Loucy (cell line): ENCODE data around the gene UBXN1.
"Not testable (repeated sequence)": the region's sequence is repeated elsewhere in the genome, so short reads cannot be mapped to it uniquely, and the experiment has no call there.

Experiments used
- H2AFZ ChIP-seq: fragments of 200-600 bp; sonication (generic); 2 replicates; pipeline ENCODE4 v1.6.0; 2016; ENCODE audit warnings: antibody characterized with exemption, mild to moderate bottlenecking, low read length, moderate library complexity
- H3F3A ChIP-seq: fragments of 200-600 bp; 2 replicates; pipeline ENCODE4 v1.6.0; 2016; ENCODE audit warnings: antibody characterized with exemption, low read depth, mild to moderate bottlenecking
- H3K27me3 ChIP-seq: fragments of 200-600 bp; sonication (generic); 2 replicates; pipeline ENCODE4 v1.6.1; 2014; ENCODE audit warnings: low read length, mild to moderate bottlenecking; ENCODE audit not compliant: insufficient read depth, poor library complexity, severe bottlenecking
- H3K36me3 ChIP-seq: fragments of 200-600 bp; sonication (generic); 2 replicates; pipeline ENCODE4 v1.6.1; 2016; ENCODE audit warnings: low read length; ENCODE audit not compliant: insufficient read depth
- H3K4me1 ChIP-seq: fragments of 200-600 bp; sonication (generic); 2 replicates; pipeline ENCODE4 v1.5.1; 2014; ENCODE audit warnings: low read length, mild to moderate bottlenecking; ENCODE audit not compliant: insufficient read depth, poor library complexity, severe bottlenecking
- H3K4me2 ChIP-seq: fragments of 200-600 bp; sonication (generic); 2 replicates; pipeline ENCODE4 v1.6.0; 2014; ENCODE audit warnings: antibody characterized with exemption, low read length, low read depth, mild to moderate bottlenecking; ENCODE audit not compliant: poor library complexity, severe bottlenecking
- H3K4me3 ChIP-seq: fragments of 200-600 bp; sonication (generic); 2 replicates; pipeline ENCODE4 v1.5.1; 2014; ENCODE audit warnings: low read length, mild to moderate bottlenecking, mixed read lengths; ENCODE audit not compliant: poor library complexity, severe bottlenecking
- H3K79me2 ChIP-seq: fragments of 200-600 bp; sonication (generic); 2 replicates; pipeline ENCODE4 v1.6.1; 2014; ENCODE audit warnings: low read length; ENCODE audit not compliant: insufficient read depth
- H3K9ac ChIP-seq: fragments of 200-600 bp; sonication (generic); 2 replicates; pipeline ENCODE4 v1.6.0; 2014; ENCODE audit warnings: mild to moderate bottlenecking, low read depth, low read length, moderate library complexity; ENCODE audit not compliant: poor library complexity, severe bottlenecking
- H3K9me2 ChIP-seq: fragments of 200-600 bp; sonication (generic); replicated peaks from 2 replicates; pipeline ENCODE4 v1.6.1; 2016; ENCODE audit warnings: low read depth, low read length, mixed read lengths
- H3K9me3 ChIP-seq: fragments of 200-600 bp; sonication (generic); 2 replicates; pipeline ENCODE4 v1.6.1; 2014; ENCODE audit warnings: mild to moderate bottlenecking, antibody characterized with exemption, low read length, low read depth; ENCODE audit not compliant: insufficient read depth
- H4K20me1 ChIP-seq: fragments of 200-600 bp; sonication (generic); 2 replicates; pipeline ENCODE4 v1.6.0; 2014; ENCODE audit warnings: antibody characterized with exemption, low read length, mild to moderate bottlenecking; ENCODE audit not compliant: insufficient read depth, poor library complexity, severe bottlenecking
- CTCF ChIP-seq: fragments of 200-600 bp; sonication (generic); conservative IDR thresholded peaks from 2 replicates; pipeline ENCODE4 v1.5.1; 2014; ENCODE audit warnings: mild to moderate bottlenecking, antibody characterized with exemption, low read length
- EZH2phosphoT487 ChIP-seq: fragments of 200-600 bp; IDR thresholded peaks from 2 replicates; pipeline ENCODE4 v1.6.1; 2018; ENCODE audit warnings: antibody characterized with exemption, mild to moderate bottlenecking, moderate library complexity, borderline replicate concordance

The UBXN1 gene

GRCh38 chr11:62706850-62707247 lies 28.0 kb upstream of the UBXN1 start:
- no peak overlapping the region for H2AFZ ChIP-seq
- no peaks in the 10 kb centered on the region for H3K9me2 ChIP-seq
- H4K20me1 ChIP-seq: peaks cover 9% of the 10 kb centered on the region
- H3K79me2 ChIP-seq: no peaks in the 10 kb centered on the region
- no peak for TF ChIP-seq CTCF
- no peak for TF ChIP-seq EZH2phosphoT487
- H3K36me3 ChIP-seq: peaks cover 42% of the 10 kb centered on the region
- no peak overlapping the region for H3K9ac ChIP-seq
- H3F3A ChIP-seq: peaks cover 6% of the 10 kb centered on the region
- H3K9me3 ChIP-seq: no peaks in the 10 kb centered on the region
- H3K4me2 ChIP-seq: no peak overlapping the region
- no peaks in the 10 kb centered on the region for H3K27me3 ChIP-seq
- peaks cover 13% of the 10 kb centered on the region for H3K4me1 ChIP-seq
- no peak overlapping the region for H3K4me3 ChIP-seq

DNA sequence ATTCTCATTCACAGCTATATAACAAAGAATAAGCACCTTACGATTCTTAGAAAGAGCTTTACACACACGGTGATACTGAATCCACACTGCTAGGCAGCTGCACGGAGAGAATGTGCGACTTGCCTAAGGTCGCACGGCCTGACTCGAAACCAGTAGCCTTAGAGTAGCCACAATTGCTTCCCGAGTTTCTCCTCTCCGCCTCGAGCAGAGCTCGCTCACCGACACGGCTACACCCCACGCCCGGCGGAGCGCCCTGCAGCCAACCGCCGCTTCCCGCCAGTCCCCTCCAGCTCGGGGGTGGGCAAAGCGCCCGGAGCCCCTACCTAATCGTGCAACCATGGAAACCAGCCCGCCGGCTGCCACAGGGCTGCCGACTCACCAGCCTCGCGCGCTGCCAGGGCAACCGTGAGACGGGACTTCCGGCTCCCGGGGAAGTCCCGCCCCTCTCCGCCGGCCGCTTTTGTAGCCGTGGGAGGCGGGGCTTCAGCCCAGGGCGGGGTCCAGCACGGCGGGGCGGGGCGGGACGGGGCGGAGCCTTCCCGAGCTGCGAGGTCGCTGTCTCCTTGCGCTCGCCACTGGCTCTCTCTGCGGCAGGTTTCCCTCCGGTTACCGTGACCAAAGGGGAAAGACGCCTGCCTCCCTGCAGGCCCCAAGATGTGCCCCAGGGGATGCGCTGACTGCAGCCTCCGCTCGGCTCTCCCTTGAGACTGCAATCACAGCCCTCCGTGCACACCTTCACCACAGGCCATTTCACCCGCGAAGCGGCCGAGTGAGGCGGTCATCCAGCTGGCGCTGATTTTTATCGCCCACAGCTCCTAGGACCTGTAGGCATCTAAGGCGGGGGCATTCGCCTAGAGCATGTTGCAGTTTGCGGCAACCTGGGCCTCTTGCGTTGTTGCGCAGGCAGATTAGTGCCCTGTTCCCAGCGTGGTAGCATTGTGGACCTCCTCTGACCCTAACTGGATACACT lies 27.3 kb upstream of the UBXN1 start:
- Histone ChIP-seq H3K4me3 (peak overlapping the region; percentile 73), H3K9me2 (no peaks in the 10 kb centered on the region), H3K36me3 (peaks cover 36% of the 10 kb centered on the region), H3K4me1 (peaks cover 13% of the 10 kb centered on the region), H2AFZ (peak overlapping the region; percentile 37), H3K79me2 (no peaks in the 10 kb centered on the region), H3K27me3 (no peaks in the 10 kb centered on the region), H3K9ac (peak overlapping the region; percentile 72), H3F3A (peaks cover 6% of the 10 kb centered on the region), H4K20me1 (peaks cover 5% of the 10 kb centered on the region), H3K4me2 (peak overlapping the region; percentile 86), H3K9me3 (no peaks in the 10 kb centered on the region)
- TF ChIP-seq CTCF: no peak
- TF ChIP-seq EZH2phosphoT487: no peak

GRCh38 chr11:62705413-62705812 lies 26.5 kb upstream of the UBXN1 start:
- no peak overlapping the region for H2AFZ ChIP-seq
- peak overlapping the region; percentile 86 for H3K4me2 ChIP-seq
- peak overlapping the region; percentile 73 for H3K4me3 ChIP-seq
- no peaks in the 10 kb centered on the region for H3K27me3 ChIP-seq
- H3F3A ChIP-seq: peaks cover 6% of the 10 kb centered on the region
- TF ChIP-seq EZH2phosphoT487 (no peak), CTCF (no peak)
- peaks cover 13% of the 10 kb centered on the region for H3K4me1 ChIP-seq
- H3K79me2 ChIP-seq: no peaks in the 10 kb centered on the region
- peaks cover 31% of the 10 kb centered on the region for H3K36me3 ChIP-seq
- no peaks in the 10 kb centered on the region for H3K9me3 ChIP-seq
- peak overlapping the region; percentile 72 for H3K9ac ChIP-seq
- peaks cover 5% of the 10 kb centered on the region for H4K20me1 ChIP-seq
- H3K9me2 ChIP-seq: no peaks in the 10 kb centered on the region

DNA sequence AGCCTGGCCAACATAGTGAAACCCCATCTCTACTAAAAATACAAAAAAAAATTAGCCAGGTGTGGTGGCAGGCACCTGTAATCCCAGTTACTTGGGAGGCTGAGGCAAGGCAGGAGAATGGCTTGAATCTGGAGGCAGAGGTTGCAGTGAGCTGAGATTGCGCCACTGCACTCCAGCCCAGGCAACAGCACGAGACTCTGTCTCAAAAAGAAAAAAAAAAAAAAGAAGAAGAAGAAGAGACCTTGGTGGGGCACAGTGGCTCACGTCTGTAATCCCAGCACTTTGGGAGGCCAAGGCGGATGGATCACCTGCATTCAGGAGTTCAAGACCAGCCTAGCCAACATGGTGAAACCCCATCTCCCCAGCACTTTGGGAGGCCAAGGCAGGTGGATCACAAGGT lies 25.0 kb upstream of the UBXN1 start:
- H3K79me2 ChIP-seq, H3F3A ChIP-seq, H3K4me2 ChIP-seq, H3K9me2 ChIP-seq, H3K9me3 ChIP-seq, H4K20me1 ChIP-seq, H3K27me3 ChIP-seq, H2AFZ ChIP-seq, H3K9ac ChIP-seq, H3K4me3 ChIP-seq: not testable (repeated sequence)
- H3K36me3 ChIP-seq: peaks cover 19% of the 10 kb centered on the region; the same call in 1 of the 2 replicates
- peaks cover 13% of the 10 kb centered on the region for H3K4me1 ChIP-seq
